22Rv1 (cell line): Measurements from ENCODE around the gene SHANK2.

Experiments used
- CTCF ChIP-seq: fragments of 450-650 bp; IDR thresholded peaks from 2 replicates; pipeline ENCODE4 v1.5.1; 2017; ENCODE audit warnings: mild to moderate bottlenecking
- ZFX ChIP-seq: fragments of 450-650 bp; IDR thresholded peaks from 2 replicates; pipeline ENCODE4 v1.6.1; 2017; ENCODE audit warnings: antibody characterized with exemption, borderline replicate concordance

- TF ChIP-seq CTCF (no peak), ZFX (no peak)
Observed at GRCh38 chr11:71283971-71284441, 31.6 kb upstream of the SHANK2 start.
